ENCODE measurements around the gene WDR91. TPM values are rescaled to one million over a fixed set of nuclear protein-coding genes. Genes with fewer than 3 reads are reported as not detected.

WDR91 gene
- total RNA-seq, 1 experiment from 2014 or later, result 8.4 TPM

DNA sequence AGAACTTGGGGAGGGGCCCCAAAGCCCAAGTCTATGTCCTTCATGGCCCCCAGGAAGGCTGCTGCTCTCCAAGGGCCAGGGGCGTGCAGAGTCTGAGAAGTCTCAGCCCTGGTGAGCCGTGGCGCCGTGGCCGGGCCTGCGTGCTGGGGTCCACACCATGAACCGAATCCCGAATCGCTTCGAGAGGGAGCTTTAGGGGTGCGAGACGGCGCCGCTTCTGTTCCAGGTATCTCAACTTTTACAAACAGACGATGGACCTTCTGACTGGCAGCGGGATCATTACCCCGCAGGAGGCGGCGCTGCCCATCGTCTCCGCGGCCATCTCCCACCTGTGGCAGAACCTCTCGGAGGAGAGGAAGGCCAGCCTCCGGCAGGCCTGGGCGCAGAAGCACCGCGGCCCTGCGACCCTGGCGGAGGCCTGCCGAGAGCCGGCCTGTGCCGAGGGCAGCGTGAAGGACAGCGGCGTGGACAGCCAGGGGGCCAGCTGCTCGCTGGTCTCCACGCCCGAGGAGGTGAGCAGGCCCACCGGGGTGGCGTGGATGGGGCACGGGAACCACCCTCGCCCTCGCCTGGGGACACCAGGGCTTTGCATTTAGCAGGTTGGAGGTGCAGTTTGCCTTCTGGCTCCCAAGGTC lies 35.0 kb upstream of the WDR91 start:
- Histone ChIP-seq H2AFZ (no peak overlapping the region), H3K4me1 (replicated peaks; ENCODE audit: insufficient read depth) (no peaks in the 10 kb centered on the region), H3K4me2 (no peak overlapping the region), H3F3A (ENCODE audit: insufficient read depth, low read depth) (no peaks in the 10 kb centered on the region), H4K20me1 (ENCODE audit: insufficient read depth) (no peaks in the 10 kb centered on the region), H3K79me2 (ENCODE audit: low read depth) (no peaks in the 10 kb centered on the region), H3K9me3 (ENCODE audit: insufficient read depth, low read depth) (no peaks in the 10 kb centered on the region), H3K27me3 (ENCODE audit: insufficient read depth, low read depth) (0 out of 2 replicates have a peak, but pooled peaks cover 3% of the 10 kb centered on the region), H3K4me3 (no peak overlapping the region), H3K9me2 (ENCODE audit: insufficient read depth) (no peaks in the 10 kb centered on the region), H3K36me3 (ENCODE audit: low read depth) (no peaks in the 10 kb centered on the region), H3K27ac (no peak overlapping the region)
- POLR2A ChIA-PET (ENCODE audit: unreplicated experiment), result no interaction called here
- no peak for DNase-seq
- TF ChIP-seq EZH2 (IDR thresholded peaks at IDR 0.05; ENCODE audit: low read depth) (no peak), CTCF (conservative IDR thresholded peaks at IDR 0.05) (no peak)
- CTCF ChIA-PET, result no interaction called here
- intact Hi-C loops (cut with micrococcal nuclease; ENCODE audit: unreplicated experiment), result no loop called here
- no TSS peak for BruUV-seq (replicated peaks)

DNA sequence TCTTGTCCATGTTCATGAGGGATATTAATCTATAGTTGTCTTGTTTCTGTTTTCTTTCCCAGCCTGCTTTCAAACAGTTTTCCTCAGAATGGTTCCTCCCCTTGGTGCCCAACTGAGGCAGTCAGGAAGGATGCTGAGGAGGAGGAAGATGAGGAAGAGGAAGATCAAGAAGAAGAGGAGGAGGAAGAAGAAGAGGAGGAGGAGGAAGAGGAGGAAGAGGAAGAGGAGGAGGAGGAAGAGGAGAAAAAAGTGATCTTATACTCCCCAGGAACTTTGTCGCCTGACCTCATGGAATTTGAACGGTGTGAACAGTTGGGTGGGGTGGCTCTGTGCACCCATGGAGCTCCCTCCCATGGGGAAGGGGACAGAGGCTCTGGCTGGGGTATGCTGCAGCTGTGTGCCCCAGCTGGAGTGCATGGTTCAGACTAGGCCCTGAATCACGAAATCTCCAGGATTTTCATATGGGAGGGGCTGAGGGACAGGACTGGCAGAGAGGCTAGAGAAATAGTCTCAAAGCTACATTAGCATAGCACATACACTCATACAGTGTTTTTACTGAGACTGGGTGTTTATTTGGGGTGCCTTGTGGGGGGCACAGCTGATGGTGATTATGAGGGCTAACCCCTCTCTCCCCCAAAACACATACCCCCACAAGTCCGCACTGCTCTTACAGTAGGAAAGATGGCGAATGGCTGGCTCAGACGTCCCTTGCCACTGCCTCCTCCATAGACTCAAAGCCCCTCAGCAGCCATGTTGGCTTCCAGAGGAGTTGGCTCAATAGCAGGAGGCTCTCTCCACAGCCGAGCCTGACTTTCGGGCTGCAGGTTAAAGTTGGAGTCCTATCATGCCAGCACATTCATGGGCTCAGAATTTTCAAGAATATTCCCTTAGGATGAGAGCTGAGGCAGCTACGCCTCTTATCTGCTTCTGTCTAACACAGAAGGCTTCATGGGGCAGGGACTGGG lies 34.2 kb upstream of the WDR91 start:
- no peak overlapping the region for H3K27ac ChIP-seq
- H3K4me3 ChIP-seq, result no peak overlapping the region
- 0 out of 2 replicates have a peak, but pooled peaks cover 3% of the 10 kb centered on the region for H3K27me3 ChIP-seq (ENCODE audit: insufficient read depth, low read depth)
- ChIA-PET POLR2A (ENCODE audit: unreplicated experiment) (no interaction called here), CTCF (no interaction called here)
- no peaks in the 10 kb centered on the region for H3K79me2 ChIP-seq (ENCODE audit: low read depth)
- TF ChIP-seq EZH2 (IDR thresholded peaks at IDR 0.05; ENCODE audit: low read depth), result no peak
- TF ChIP-seq CTCF (conservative IDR thresholded peaks at IDR 0.05), result no peak
- no peak for DNase-seq
- no TSS peak for BruUV-seq (replicated peaks)
- H3K36me3 ChIP-seq (ENCODE audit: low read depth), result no peaks in the 10 kb centered on the region
- intact Hi-C loops (cut with micrococcal nuclease; ENCODE audit: unreplicated experiment), result no loop called here
- H3K9me2 ChIP-seq (ENCODE audit: insufficient read depth), result no peaks in the 10 kb centered on the region
- H3K9me3 ChIP-seq (ENCODE audit: insufficient read depth, low read depth), result no peaks in the 10 kb centered on the region
- H4K20me1 ChIP-seq (ENCODE audit: insufficient read depth), result no peaks in the 10 kb centered on the region
- H2AFZ ChIP-seq, result no peak overlapping the region
- no peaks in the 10 kb centered on the region for H3K4me1 ChIP-seq (replicated peaks; ENCODE audit: insufficient read depth)
- no peaks in the 10 kb centered on the region for H3F3A ChIP-seq (ENCODE audit: insufficient read depth, low read depth)
- H3K4me2 ChIP-seq, result no peak overlapping the region

DNA sequence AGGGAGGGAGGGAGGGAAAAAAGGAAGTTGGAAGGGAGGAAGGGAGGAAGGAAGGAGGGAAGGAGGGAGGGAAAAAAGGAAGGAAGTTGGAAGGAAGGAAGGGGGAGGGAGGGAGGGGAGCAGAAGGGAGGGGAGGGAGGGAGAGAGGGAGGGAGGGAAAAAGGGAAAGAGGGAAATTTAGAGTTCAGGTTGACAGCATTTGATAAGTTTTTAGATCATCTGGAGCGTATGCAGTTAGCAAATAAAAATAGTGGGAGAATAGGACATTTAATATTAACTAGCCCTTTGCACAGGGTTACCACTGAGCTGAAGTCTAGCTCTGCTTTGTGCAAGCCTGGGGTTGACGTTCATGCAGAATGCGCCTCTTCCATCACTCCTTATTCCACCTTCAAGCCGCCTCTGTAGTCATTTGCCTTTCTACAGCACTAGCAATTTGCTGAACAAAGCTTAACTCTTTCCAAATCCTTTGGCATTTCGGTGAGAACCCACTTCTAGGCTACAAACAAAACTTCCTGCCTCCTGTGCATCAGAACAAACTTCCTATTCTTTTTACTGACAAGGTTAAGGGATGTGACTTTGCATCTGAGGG lies 30.9 kb upstream of the WDR91 start:
- CTCF ChIA-PET, result no interaction called here
- H3K4me3 ChIP-seq, result no peak overlapping the region

More for the DNA sequence above, 30.9 kb upstream of the WDR91 start:
- BruUV-seq (replicated peaks), result no TSS peak
- no peak for TF ChIP-seq EZH2 (IDR thresholded peaks at IDR 0.05; ENCODE audit: low read depth)
- TF ChIP-seq CTCF (conservative IDR thresholded peaks at IDR 0.05), result no peak
- Histone ChIP-seq H3K27ac (no peak overlapping the region), H3K9me2 (ENCODE audit: insufficient read depth) (no peaks in the 10 kb centered on the region), H3K4me2 (no peak overlapping the region), H3K36me3 (ENCODE audit: low read depth) (no peaks in the 10 kb centered on the region), H4K20me1 (ENCODE audit: insufficient read depth) (no peaks in the 10 kb centered on the region), H3K79me2 (ENCODE audit: low read depth) (no peaks in the 10 kb centered on the region), H3K27me3 (ENCODE audit: insufficient read depth, low read depth) (0 out of 2 replicates have a peak, but pooled peaks cover 3% of the 10 kb centered on the region), H2AFZ (no peak overlapping the region), H3K4me1 (replicated peaks; ENCODE audit: insufficient read depth) (no peaks in the 10 kb centered on the region), H3K9me3 (ENCODE audit: insufficient read depth, low read depth) (no peaks in the 10 kb centered on the region), H3F3A (ENCODE audit: insufficient read depth, low read depth) (no peaks in the 10 kb centered on the region)
- intact Hi-C loops (cut with micrococcal nuclease; ENCODE audit: unreplicated experiment), result no loop called here
- no peak for DNase-seq
- POLR2A ChIA-PET (ENCODE audit: unreplicated experiment), result no interaction called here
